GM18498 (cell line): ENCODE measurements around the gene C1R.

Experiments used
- ATAC-seq: cut with Tn5 transposase; IDR thresholded peaks from one replicate; pipeline ENCODE4 v1.9.1; 2021; ENCODE audit warnings: mild to moderate bottlenecking, moderate library complexity; ENCODE audit not compliant: unreplicated experiment

C1R gene

GRCh38 chr12:7100239-7100638, 8.0 kb upstream of the C1R start:
- no peak for ATAC-seq

- ATAC-seq = no peak
These were observed 7.2 kb upstream of the C1R start for GRCh38 chr12:7099290-7099996.

GRCh38 chr12:7096979-7097378, 4.7 kb upstream of the C1R start:
- no peak for ATAC-seq

- ATAC-seq = no peak
These were observed 4.0 kb upstream of the C1R start for GRCh38 chr12:7096006-7096932.

- ATAC-seq = no peak
These were observed 1.6 kb upstream of the C1R start for GRCh38 chr12:7093892-7094291.

GRCh38 chr12:7093486-7093885, 1.2 kb upstream of the C1R start:
- no peak for ATAC-seq

- ATAC-seq = no peak
These were observed 778 bp upstream of the C1R start for GRCh38 chr12:7092986-7093460.

- ATAC-seq = no peak
These were observed 501 bp downstream of the C1R start for GRCh38 chr12:7091660-7092228.

GRCh38 chr12:7091171-7091570, 1.1 kb downstream of the C1R start:
- no peak for ATAC-seq

GRCh38 chr12:7090222-7090998, 1.8 kb downstream of the C1R start:
- no peak for ATAC-seq

GRCh38 chr12:7089196-7089871, 2.9 kb downstream of the C1R start:
- no peak for ATAC-seq

GRCh38 chr12:7083125-7083524, 9.1 kb downstream of the C1R start:
- no peak for ATAC-seq

GRCh38 chr12:7081037-7081436, 11.2 kb downstream of the C1R start:
- no peak for ATAC-seq

GRCh38 chr12:7079826-7080125, 12.5 kb downstream of the C1R start:
- ATAC-seq = no peak

GRCh38 chr12:7078163-7078562, 14.1 kb downstream of the C1R start:
- no peak for ATAC-seq

GRCh38 chr12:7076493-7076892, 15.8 kb downstream of the C1R start:
- ATAC-seq = no peak

GRCh38 chr12:7075939-7076338, 16.3 kb downstream of the C1R start:
- ATAC-seq = no peak

GRCh38 chr12:7075518-7075917, 16.7 kb downstream of the C1R start:
- no peak for ATAC-seq

- ATAC-seq = no peak
These were observed 18.3 kb downstream of the C1R start for GRCh38 chr12:7073946-7074345.

- ATAC-seq = no peak
These were observed 19.7 kb downstream of the C1R start for GRCh38 chr12:7072554-7072953.

GRCh38 chr12:7072035-7072434, 20.2 kb downstream of the C1R start:
- ATAC-seq = no peak
